Trophoblast cell (in vitro differentiated cells and primary cell): ENCODE data around the gene SARS1.

Experiments
- DNase-seq, 2 donors: peaks; one replicate each; pipeline ENCODE4 v3.0.0-alpha.2; 2016
- H2AFZ ChIP-seq: 2 replicates; pipeline ENCODE4 v1.6.1; 2013; ENCODE audit warnings: low read length, moderate library complexity, mild to moderate bottlenecking; ENCODE audit not compliant: insufficient read depth, poor library complexity
- H2AK5ac ChIP-seq: 2 replicates; pipeline ENCODE4 v1.6.1; 2013; ENCODE audit warnings: mild to moderate bottlenecking, low read length
- H2BK120ac ChIP-seq: 2 replicates; pipeline ENCODE4 v1.6.1; 2013; ENCODE audit warnings: low read length, mild to moderate bottlenecking, moderate library complexity; ENCODE audit not compliant: insufficient read depth, poor library complexity
- H2BK12ac ChIP-seq: 2 replicates; pipeline ENCODE4 v1.6.1; 2013; ENCODE audit warnings: mild to moderate bottlenecking, low read length, moderate library complexity
- H2BK5ac ChIP-seq: 2 replicates; pipeline ENCODE4 v1.6.1; 2013; ENCODE audit warnings: low read length, low read depth, moderate library complexity, mild to moderate bottlenecking; ENCODE audit not compliant: poor library complexity
- H3K14ac ChIP-seq: 2 replicates; pipeline ENCODE4 v1.6.1; 2013; ENCODE audit warnings: mild to moderate bottlenecking, low read length
- H3K18ac ChIP-seq: 2 replicates; pipeline ENCODE4 v1.6.1; 2013; ENCODE audit warnings: mild to moderate bottlenecking, low read length
- H3K23ac ChIP-seq: 2 replicates; pipeline ENCODE4 v1.6.1; 2013; ENCODE audit warnings: low read length
- H3K27ac ChIP-seq: 2 replicates; pipeline ENCODE4 v1.5.1; 2013; ENCODE audit warnings: low read depth, mild to moderate bottlenecking, inconsistent platforms, low read length, moderate library complexity
- H3K27me3 ChIP-seq: 2 replicates; pipeline ENCODE4 v1.6.1; 2013; ENCODE audit warnings: inconsistent platforms, mild to moderate bottlenecking, low read length, moderate library complexity; ENCODE audit not compliant: insufficient read depth
- H3K36me3 ChIP-seq, 2 experiments: 1 replicate in 1 of 2; 2 replicates in 1 of 2; pipeline ENCODE4 v1.6.1; 2013; ENCODE audit warnings: low read length in 2 of 2, mild to moderate bottlenecking in 2 of 2, moderate library complexity in 1 of 2; ENCODE audit not compliant: insufficient read depth in 2 of 2, control insufficient read depth in 1 of 2
- H3K4ac ChIP-seq: 2 replicates; pipeline ENCODE4 v1.6.1; 2013; ENCODE audit warnings: low read depth, mild to moderate bottlenecking, low read length, moderate library complexity
- H3K4me1 ChIP-seq, 2 experiments: 1 replicate in 1 of 2; 2 replicates in 1 of 2; pipeline ENCODE4 v1.6.1; 2013; ENCODE audit warnings: low read length in 2 of 2, mild to moderate bottlenecking in 2 of 2, moderate library complexity in 1 of 2; ENCODE audit not compliant: insufficient read depth in 2 of 2, control insufficient read depth in 1 of 2
- H3K4me2 ChIP-seq: 2 replicates; pipeline ENCODE4 v1.6.1; 2013; ENCODE audit warnings: inconsistent platforms, mild to moderate bottlenecking, low read length, moderate library complexity
- H3K4me3 ChIP-seq: 2 replicates; pipeline ENCODE4 v1.5.1; 2013; ENCODE audit warnings: mild to moderate bottlenecking, low read depth, low read length, inconsistent platforms
- H3K79me1 ChIP-seq: one replicate; pipeline ENCODE4 v1.6.1; 2013; ENCODE audit warnings: low read length
- H3K79me2 ChIP-seq: 2 replicates; pipeline ENCODE4 v1.6.1; 2013; ENCODE audit warnings: low read length, mild to moderate bottlenecking; ENCODE audit not compliant: control insufficient read depth, insufficient read depth, poor library complexity
- H3K9ac ChIP-seq: 2 replicates; pipeline ENCODE4 v1.6.1; 2013; ENCODE audit warnings: mild to moderate bottlenecking, low read length
- H3K9me3 ChIP-seq: 2 replicates; pipeline ENCODE4 v1.6.1; 2013; ENCODE audit warnings: low read depth, mild to moderate bottlenecking, control low read depth, inconsistent platforms, low read length; ENCODE audit not compliant: insufficient read depth
- H4K12ac ChIP-seq: 2 replicates; pipeline ENCODE4 v1.6.1; 2013; ENCODE audit warnings: low read depth, mild to moderate bottlenecking, low read length, moderate library complexity
- H4K8ac ChIP-seq: 2 replicates; pipeline ENCODE4 v1.6.1; 2013; ENCODE audit warnings: low read depth, mild to moderate bottlenecking, low read length, moderate library complexity
- H4K91ac ChIP-seq: one replicate; pipeline ENCODE4 v1.6.1; 2013; ENCODE audit warnings: low read depth, mild to moderate bottlenecking, low read length, moderate library complexity
- WGBS: extraction: QIAGEN DNeasy Blood & Tissue Kit; methylation state at CpG from one replicate; pipeline ENCODE4 v1.1.7; 2013; ENCODE audit warnings: missing lambda C conversion rate; ENCODE audit not compliant: insufficient read length, insufficient coverage; ENCODE audit errors: extremely low coverage; 5-methylcytosine and 5-hydroxymethylcytosine counted together

The SARS1 gene

GRCh38 chr1:109256085-109256484 lies 42.4 kb downstream of the SARS1 start:
- no peak overlapping the region for H2BK5ac ChIP-seq
- no peak overlapping the region for H2AFZ ChIP-seq
- H3K27ac ChIP-seq, result no peak overlapping the region
- H3K18ac ChIP-seq, result no peak overlapping the region
- no peak overlapping the region for H3K9ac ChIP-seq
- no peak overlapping the region for H4K12ac ChIP-seq
- H3K4ac ChIP-seq, result no peak overlapping the region
- H3K79me2 ChIP-seq, result peaks cover 17% of the 10 kb centered on the region
- peaks cover 27% of the 10 kb centered on the region for H3K79me1 ChIP-seq
- H3K9me3 ChIP-seq, result peaks cover 9% of the 10 kb centered on the region
- H3K27me3 ChIP-seq, result no peaks in the 10 kb centered on the region
- no peak overlapping the region for H2BK120ac ChIP-seq
- peaks cover 40 to 43% of the 10 kb centered on the region in 2 experiments for H3K4me1 ChIP-seq
- H2BK12ac ChIP-seq, result peak overlapping the region; percentile 19
- peaks cover 32 to 33% of the 10 kb centered on the region in 2 experiments for H3K36me3 ChIP-seq
- H3K4me3 ChIP-seq, result no peak overlapping the region
- DNase-seq, result no peak
- no peak overlapping the region for H3K14ac ChIP-seq
- H3K23ac ChIP-seq, result no peak overlapping the region
- no peak overlapping the region for H3K4me2 ChIP-seq
- no peak overlapping the region for H4K8ac ChIP-seq
- WGBS, result no CpG with 5 or more reads among the region's 7 CpGs
- no peak overlapping the region for H4K91ac ChIP-seq
- no peak overlapping the region for H2AK5ac ChIP-seq

- Histone ChIP-seq H2BK5ac (no peak overlapping the region), H3K79me2 (peaks cover 17% of the 10 kb centered on the region), H3K9ac (no peak overlapping the region), H3K27me3 (no peaks in the 10 kb centered on the region), H3K4me3 (no peak overlapping the region), H4K91ac (no peak overlapping the region), H4K8ac (no peak overlapping the region), H2BK120ac (no peak overlapping the region), H3K79me1 (peaks cover 27% of the 10 kb centered on the region), H3K27ac (no peak overlapping the region), H2AK5ac (no peak overlapping the region), H3K36me3 (peaks cover 34 to 35% of the 10 kb centered on the region in 2 experiments), H2AFZ (no peak overlapping the region), H3K4ac (no peak overlapping the region), H3K9me3 (no peaks in the 10 kb centered on the region), H3K14ac (no peak overlapping the region), H3K18ac (no peak overlapping the region), H2BK12ac (no peak overlapping the region), H4K12ac (no peak overlapping the region), H3K4me2 (no peak overlapping the region), H3K4me1 (peaks cover 40 to 43% of the 10 kb centered on the region in 2 experiments), H3K23ac (no peak overlapping the region)
- peak in 1 of 2 donors; percentile 51 for DNase-seq
- no CpG with 5 or more reads among the region's 5 CpGs for WGBS
Observed at GRCh38 chr1:109256971-109257681, 43.4 kb downstream of the SARS1 start.

- Histone ChIP-seq H2AFZ (no peak overlapping the region), H3K79me2 (peaks cover 17% of the 10 kb centered on the region), H3K4me3 (no peak overlapping the region), H3K9me3 (no peaks in the 10 kb centered on the region), H2BK120ac (no peak overlapping the region), H3K18ac (no peak overlapping the region), H3K4me2 (no peak overlapping the region), H3K27ac (no peak overlapping the region), H3K27me3 (no peaks in the 10 kb centered on the region), H3K4me1 (peaks cover 38 to 42% of the 10 kb centered on the region in 2 experiments), H2AK5ac (no peak overlapping the region), H3K9ac (no peak overlapping the region), H2BK12ac (no peak overlapping the region), H3K14ac (no peak overlapping the region), H4K8ac (no peak overlapping the region), H3K79me1 (peaks cover 26% of the 10 kb centered on the region), H2BK5ac (no peak overlapping the region), H3K23ac (no peak overlapping the region), H3K4ac (no peak overlapping the region), H4K12ac (no peak overlapping the region), H3K36me3 (peaks cover 32% of the 10 kb centered on the region in 2 experiments), H4K91ac (no peak overlapping the region)
- WGBS, result no CpG with 5 or more reads among the region's 15 CpGs
- no peak for DNase-seq
Observed at GRCh38 chr1:109257682-109258421, 44.1 kb downstream of the SARS1 start.

- Histone ChIP-seq H3K79me1 (peaks cover 17% of the 10 kb centered on the region), H3K4me3 (no peak overlapping the region), H3K27ac (no peak overlapping the region), H4K8ac (no peak overlapping the region), H4K91ac (no peak overlapping the region), H2BK12ac (no peak overlapping the region), H3K9me3 (no peaks in the 10 kb centered on the region), H2BK5ac (no peak overlapping the region), H3K4me2 (no peak overlapping the region), H3K14ac (no peak overlapping the region), H3K79me2 (peaks cover 12% of the 10 kb centered on the region), H2AFZ (no peak overlapping the region), H4K12ac (no peak overlapping the region), H2BK120ac (no peak overlapping the region), H3K27me3 (no peaks in the 10 kb centered on the region), H3K4me1 (peaks cover 30 to 32% of the 10 kb centered on the region in 2 experiments), H3K4ac (no peak overlapping the region), H3K23ac (no peak overlapping the region), H3K9ac (no peak overlapping the region), H3K36me3 (peaks cover 36 to 37% of the 10 kb centered on the region in 2 experiments), H2AK5ac (no peak overlapping the region), H3K18ac (no peak overlapping the region)
- DNase-seq, result no peak
- WGBS, result no CpG with 5 or more reads among the region's 69 CpGs
Observed at GRCh38 chr1:109258481-109259466, 45.1 kb downstream of the SARS1 start.
